Calu3 (cell line): ENCODE results near the gene TBC1D10B. TPM values are rescaled to one million over a fixed set of nuclear protein-coding genes. Genes with fewer than 3 reads are reported as not detected.

Experiments
- BruUV-seq: library from RNA; stranded (reverse); fragments of 400-500 nt; replicated peaks from 2 replicates; lab custom pipeline; 2021; lab: Mats Ljungman, UMichigan
- CTCF ChIA-PET: fragments of 300-600 bp; sonication (Branson Sonifier 250); formaldehyde crosslinking; loops from one replicate; lab custom pipeline; 2022; ENCODE audit warnings: antibody characterized with exemption; lab: Charles Lee
- DNase-seq: peaks from one replicate; pipeline ENCODE4 v3.0.0; 2022
- H3K27ac Mint-ChIP-seq: one replicate; pipeline ENCODE4 v1.8.0; 2022; ENCODE audit warnings: mixed read lengths; ENCODE audit not compliant: unreplicated experiment
- H3K27me3 Mint-ChIP-seq: one replicate; pipeline ENCODE4 v1.8.0; 2022; ENCODE audit warnings: mixed read lengths; ENCODE audit not compliant: unreplicated experiment
- H3K36me3 Mint-ChIP-seq: one replicate; pipeline ENCODE4 v1.8.0; 2022; ENCODE audit warnings: mild to moderate bottlenecking, moderate library complexity, mixed read lengths; ENCODE audit not compliant: insufficient read depth, unreplicated experiment
- H3K4me1 Mint-ChIP-seq: one replicate; pipeline ENCODE4 v1.8.0; 2022; ENCODE audit warnings: mild to moderate bottlenecking, low read depth, mixed read lengths; ENCODE audit not compliant: unreplicated experiment
- H3K4me3 Mint-ChIP-seq: one replicate; pipeline ENCODE4 v1.8.0; 2022; ENCODE audit warnings: mild to moderate bottlenecking, low read depth, moderate library complexity, mixed read lengths; ENCODE audit not compliant: unreplicated experiment
- H3K9me3 Mint-ChIP-seq: one replicate; pipeline ENCODE4 v1.8.0; 2022; ENCODE audit warnings: low read depth, mixed read lengths; ENCODE audit not compliant: unreplicated experiment
- intact Hi-C: fragments of 100-400 bp; cut with micrococcal nuclease; formaldehyde crosslinking; loops from one replicate; pipeline ENCODE4 v1.10.0; 2022; ENCODE audit not compliant: unreplicated experiment
- total RNA-seq: library from RNA; stranded (reverse); gene quantifications from 2 replicates; pipeline ENCODE4 v1.2.3, GENCODE V29; 2022
- TF ChIP-seq, protein P1 (sequence below): fragments of 200-600 bp; IDR thresholded peaks from one replicate; pipeline ENCODE4 v1.8.0; 2022; ENCODE audit warnings: antibody characterized with exemption; ENCODE audit not compliant: unreplicated experiment

The TBC1D10B gene
- total RNA-seq, 1 experiment from 2014 or later, result 66.4 TPM

DNA sequence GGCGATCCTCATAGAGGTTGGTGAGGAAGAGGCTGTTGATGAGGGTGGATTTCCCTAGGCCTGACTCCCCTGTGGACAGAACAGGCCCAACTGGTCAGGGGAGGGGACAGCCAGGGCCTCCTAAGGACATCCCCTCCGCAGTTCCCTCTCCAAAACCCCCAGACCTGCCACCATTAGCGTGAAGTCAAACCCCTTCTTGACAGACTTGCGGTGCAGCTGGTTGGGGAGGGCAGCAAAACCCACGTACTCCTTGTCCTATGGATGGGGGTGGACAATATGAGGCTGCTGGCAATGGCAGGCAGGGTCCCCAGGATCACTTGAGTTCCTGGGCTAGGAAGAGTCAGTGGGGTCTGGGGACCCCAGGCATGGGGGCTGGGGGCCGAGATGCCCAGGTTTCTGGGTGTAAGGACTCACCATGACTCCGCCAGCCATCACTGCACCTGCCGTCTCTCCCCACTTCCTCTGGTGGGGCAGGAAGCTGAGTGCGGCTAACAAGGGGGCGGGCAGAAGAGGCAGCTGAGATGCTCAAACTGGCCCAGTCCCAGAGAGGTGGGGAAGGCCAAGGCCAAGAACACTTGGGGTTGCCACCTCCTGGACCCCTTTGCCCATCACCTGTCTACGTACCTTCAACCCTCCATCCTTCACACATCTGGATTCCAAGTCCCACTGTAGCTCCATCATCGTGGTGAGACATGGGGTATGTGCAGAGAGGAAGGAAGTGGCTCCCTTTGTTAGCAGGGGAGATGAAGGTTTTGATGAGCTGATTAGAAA, 12.0 kb upstream of the TBC1D10B start, which contains the start of gene SEPTIN1:
Gene SEPTIN1, minus strand, starts transcription at position 451 of the 771 bp plus-strand sequence. Its CDS starts 19 bp downstream, at position 432.
- H3K27ac Mint-ChIP-seq, result peak within 1 kb of the TSS; percentile 50

DNA sequence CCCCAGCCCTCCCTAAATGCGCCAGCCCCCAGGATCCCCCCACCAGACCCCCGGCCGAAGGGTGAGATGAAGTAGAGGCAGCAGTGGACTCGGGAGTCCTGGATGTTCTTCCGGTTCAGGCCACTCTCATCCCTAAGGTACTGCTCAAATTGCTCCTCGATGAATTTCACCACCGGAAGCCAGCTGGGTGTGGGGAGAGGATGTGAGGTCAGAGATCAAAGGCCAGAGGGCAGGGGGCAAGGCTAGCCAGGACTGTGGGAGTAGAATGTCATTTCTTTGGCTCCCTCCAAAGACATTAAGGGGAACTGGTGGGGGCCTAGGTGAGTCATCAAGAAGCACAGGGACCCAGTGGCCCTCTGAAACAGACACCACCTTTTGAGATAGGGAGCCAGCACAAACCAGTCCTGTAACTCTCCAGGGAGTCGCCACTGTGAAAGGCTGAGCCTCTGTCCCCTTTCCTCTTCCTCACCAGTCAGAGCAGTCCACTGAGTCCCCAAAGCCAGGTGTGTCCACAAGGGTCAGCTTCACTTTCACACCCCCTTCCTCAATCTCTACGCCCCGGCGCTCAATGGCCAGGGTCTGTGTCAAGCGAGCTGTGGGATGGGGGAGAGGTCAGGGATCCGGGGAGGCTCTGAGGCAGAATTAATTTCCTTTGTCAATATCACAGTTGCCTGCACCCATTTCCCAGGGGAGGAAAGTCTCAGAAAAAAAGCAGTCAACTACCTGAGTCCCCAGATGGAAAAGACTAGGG, 11.2 kb upstream of the TBC1D10B start:
- Mint-ChIP-seq H3K27ac (no peak overlapping the region), H3K27me3 (no peaks in the 10 kb centered on the region), H3K4me1 (peaks cover 24% of the 10 kb centered on the region), H3K4me3 (no peak overlapping the region), H3K36me3 (peaks cover 44% of the 10 kb centered on the region), H3K9me3 (no peaks in the 10 kb centered on the region)
- intact Hi-C loops, result no loop called here
- TF ChIP-seq, protein P1, sequence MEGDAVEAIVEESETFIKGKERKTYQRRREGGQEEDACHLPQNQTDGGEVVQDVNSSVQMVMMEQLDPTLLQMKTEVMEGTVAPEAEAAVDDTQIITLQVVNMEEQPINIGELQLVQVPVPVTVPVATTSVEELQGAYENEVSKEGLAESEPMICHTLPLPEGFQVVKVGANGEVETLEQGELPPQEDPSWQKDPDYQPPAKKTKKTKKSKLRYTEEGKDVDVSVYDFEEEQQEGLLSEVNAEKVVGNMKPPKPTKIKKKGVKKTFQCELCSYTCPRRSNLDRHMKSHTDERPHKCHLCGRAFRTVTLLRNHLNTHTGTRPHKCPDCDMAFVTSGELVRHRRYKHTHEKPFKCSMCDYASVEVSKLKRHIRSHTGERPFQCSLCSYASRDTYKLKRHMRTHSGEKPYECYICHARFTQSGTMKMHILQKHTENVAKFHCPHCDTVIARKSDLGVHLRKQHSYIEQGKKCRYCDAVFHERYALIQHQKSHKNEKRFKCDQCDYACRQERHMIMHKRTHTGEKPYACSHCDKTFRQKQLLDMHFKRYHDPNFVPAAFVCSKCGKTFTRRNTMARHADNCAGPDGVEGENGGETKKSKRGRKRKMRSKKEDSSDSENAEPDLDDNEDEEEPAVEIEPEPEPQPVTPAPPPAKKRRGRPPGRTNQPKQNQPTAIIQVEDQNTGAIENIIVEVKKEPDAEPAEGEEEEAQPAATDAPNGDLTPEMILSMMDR, result no peak
- no TSS peak for BruUV-seq
- CTCF ChIA-PET, result interaction anchor here (0.7 kb wide), 1 partner anchor 15 kb away, joined by 3 read pairs; no protein-coding TSS in a partner anchor
- DNase-seq, result no peak

More for the DNA sequence above, 12.0 kb upstream of the TBC1D10B start, which contains the start of gene SEPTIN1:
- no peaks in the 10 kb centered on the region for H3K27me3 Mint-ChIP-seq
- BruUV-seq, result no TSS peak
- CTCF ChIA-PET, result interaction anchor here (1.7 kb wide), 1 partner anchor 13 kb away, joined by 4 read pairs; the partner anchor contains the start of gene ZNF48
- no peaks in the 10 kb centered on the region for H3K9me3 Mint-ChIP-seq
- H3K36me3 Mint-ChIP-seq, result peaks cover 41% of the 10 kb centered on the region
- TF ChIP-seq, protein P1, result no peak
- H3K4me1 Mint-ChIP-seq, result peaks cover 20% of the 10 kb centered on the region
- H3K4me3 Mint-ChIP-seq, result no peak within 1 kb of the TSS
- no peak for DNase-seq
- intact Hi-C loops, result no loop called here

DNA sequence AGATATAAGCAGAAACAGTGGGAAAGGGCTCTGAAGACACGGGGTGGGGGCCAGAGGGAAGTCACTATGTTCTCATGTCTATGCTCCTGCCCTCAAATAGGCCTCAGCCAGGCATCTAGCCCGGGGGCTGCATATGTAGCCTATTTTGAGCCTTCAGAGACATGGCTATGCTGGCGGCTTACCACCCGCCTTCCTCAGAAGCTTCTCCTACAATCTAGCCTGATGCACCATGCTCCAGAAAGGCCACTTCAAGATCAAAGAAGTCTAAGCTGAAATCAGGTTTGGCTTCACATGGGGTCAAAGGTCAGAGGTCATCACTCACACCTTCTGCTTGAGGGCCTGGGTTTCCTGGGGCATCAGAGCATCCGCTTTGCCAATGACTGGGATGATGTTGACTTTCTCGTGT, 10.5 kb upstream of the TBC1D10B start:
- Mint-ChIP-seq H3K4me3 (no peak overlapping the region), H3K27me3 (no peaks in the 10 kb centered on the region), H3K27ac (no peak overlapping the region), H3K9me3 (no peaks in the 10 kb centered on the region), H3K36me3 (peaks cover 44% of the 10 kb centered on the region), H3K4me1 (peaks cover 24% of the 10 kb centered on the region)
- CTCF ChIA-PET, result interaction anchor here (0.7 kb wide), 1 partner anchor 15 kb away, joined by 3 read pairs; no protein-coding TSS in a partner anchor
- BruUV-seq, result no TSS peak
- no peak for DNase-seq
- TF ChIP-seq, protein P1, result no peak
- intact Hi-C loops, result no loop called here

DNA sequence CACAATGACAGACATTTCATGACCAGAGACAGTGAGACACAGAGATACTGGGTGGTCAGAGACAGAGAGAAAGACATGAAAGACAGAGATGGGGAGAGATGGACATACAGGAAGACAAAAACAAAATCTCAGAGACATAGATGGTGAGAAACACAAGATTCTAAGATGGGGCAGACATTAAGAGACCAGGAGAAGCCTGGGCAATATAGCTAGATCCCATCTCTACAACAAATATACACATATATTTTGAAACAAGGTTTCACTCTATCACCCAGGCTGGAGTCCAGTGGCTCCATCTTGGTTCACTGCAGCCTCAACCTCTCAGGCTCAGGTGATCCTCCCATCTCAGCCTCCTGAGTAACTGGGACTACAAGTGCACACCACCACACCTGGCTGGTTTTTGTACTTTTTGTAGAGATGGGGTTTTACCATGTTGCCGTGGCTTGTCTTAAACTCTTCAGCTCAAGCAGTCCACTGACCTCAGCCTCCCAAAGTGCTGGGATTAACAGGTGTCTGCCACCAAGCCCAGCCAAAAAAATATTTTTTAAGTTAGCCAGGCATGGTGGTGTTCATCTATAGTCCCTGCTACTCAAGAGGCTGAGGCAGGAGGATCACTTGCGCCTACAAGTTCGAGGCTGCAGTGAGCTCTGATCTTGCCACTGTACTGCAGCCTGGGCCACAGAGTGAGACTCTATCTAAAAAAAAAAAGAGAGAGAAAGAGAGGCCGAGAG, 9.9 kb upstream of the TBC1D10B start:
- no peak for DNase-seq
- TF ChIP-seq, protein P1, result no peak
- H3K4me1 Mint-ChIP-seq, result peaks cover 24% of the 10 kb centered on the region
- TSS peak; percentile 64 for BruUV-seq
- no peaks in the 10 kb centered on the region for H3K27me3 Mint-ChIP-seq
- no peaks in the 10 kb centered on the region for H3K9me3 Mint-ChIP-seq
- CTCF ChIA-PET, result no interaction called here
- intact Hi-C loops, result no loop called here
- H3K4me3 Mint-ChIP-seq, result peak overlapping the region; percentile 99
- peaks cover 44% of the 10 kb centered on the region for H3K36me3 Mint-ChIP-seq
- H3K27ac Mint-ChIP-seq, result peak overlapping the region; percentile 4
